ENCODE data around the gene FLYWCH2.

GRCh38 chr16:2910441-2910969 lies 27.5 kb downstream of the FLYWCH2 start:
- TF ChIP-seq CTCF (conservative IDR thresholded peaks at IDR 0.05; ENCODE audit: low read length) (no peak), EZH2phosphoT487 (IDR thresholded peaks at IDR 0.05; ENCODE audit: borderline replicate concordance, low read depth, low read length) (no peak)

All from OCI-LY7 (cell line).